Left lung (tissue), 10 donors: ENCODE data around the gene DLGAP1. TPM values are rescaled to one million over a fixed set of nuclear protein-coding genes. Genes with fewer than 3 reads are reported as not detected.

Experiments used
- ATAC-seq: fragments of 200-7000 bp; cut with Tn5 transposase; one replicate; pipeline ENCODE4 v1.9.1; 2020; ENCODE audit warnings: moderate library complexity
- DNase-seq, 4 donors: peaks; one replicate each; pipeline ENCODE4 v3.0.0-alpha.2; 2013 to 2020
- H3K27ac ChIP-seq, 2 donors: fragments of 200-600 bp; sonication (generic) in 1 of 2; one replicate each; pipeline versions ENCODE4 v1.5.0 to v1.8.0; 2020 to 2021
- H3K27me3 ChIP-seq, 2 donors: fragments of 200-600 bp; sonication (generic) in 1 of 2; one replicate each; pipeline versions ENCODE4 v1.5.0 to v1.8.0; 2020 to 2021
- H3K36me3 ChIP-seq, 2 donors: fragments of 200-600 bp; sonication (generic) in 1 of 2; one replicate each; pipeline versions ENCODE4 v1.5.0 to v1.8.0; 2020 to 2021
- H3K4me1 ChIP-seq, 2 donors: fragments of 200-600 bp; one replicate each; pipeline ENCODE4 v1.8.0; 2021
- H3K4me3 ChIP-seq, 2 donors: fragments of 200-600 bp; sonication (generic) in 1 of 2; one replicate each; pipeline versions ENCODE4 v1.5.0 to v1.8.0; 2020 to 2021; ENCODE audit warnings: mild to moderate bottlenecking in 1 of 2
- H3K9me3 ChIP-seq, 2 donors: fragments of 200-600 bp; sonication (generic) in 1 of 2; one replicate each; pipeline versions ENCODE4 v1.5.0 to v1.8.0; 2020 to 2021
- intact Hi-C, 2 donors: fragments of 100-400 bp; cut with DNase I; formaldehyde crosslinking; loops; one replicate each; pipeline versions ENCODE4 v1.11.2 to v1.14.2; 2022
- polyA plus RNA-seq, 6 donors: library from polyadenylated mRNA; unstranded; fragments of 120-200 nt; gene quantifications; one replicate each; pipeline ENCODE4 v1.2.1, GENCODE V29; 2013; ENCODE audit not compliant: insufficient read length in 6 of 6
- total RNA-seq, 2 donors: library from RNA; stranded (reverse); fragmentation: NEBNext Ultra II Directional; extraction: Animal tissue kit (Norgen Biotek cat#: 25700); gene quantifications; one replicate each; pipeline ENCODE4 v1.2.1, GENCODE V29; 2021
- TF ChIP-seq, protein P1 (sequence below), 2 donors: fragments of 200-600 bp; sonication (generic) in 1 of 2; IDR thresholded peaks; one replicate each; pipeline versions ENCODE4 v1.5.0 to v1.8.0; 2021; ENCODE audit warnings: antibody characterized with exemption in 2 of 2
- donor health status: DM: no; HTN: yes; CAD: no.
- donor health status: DM: no; HTN: no; CAD: no.

DLGAP1 gene
- total and polyA plus RNA-seq, 8 donors: 1.6 to 4.0 (median 2.1) TPM

DNA sequence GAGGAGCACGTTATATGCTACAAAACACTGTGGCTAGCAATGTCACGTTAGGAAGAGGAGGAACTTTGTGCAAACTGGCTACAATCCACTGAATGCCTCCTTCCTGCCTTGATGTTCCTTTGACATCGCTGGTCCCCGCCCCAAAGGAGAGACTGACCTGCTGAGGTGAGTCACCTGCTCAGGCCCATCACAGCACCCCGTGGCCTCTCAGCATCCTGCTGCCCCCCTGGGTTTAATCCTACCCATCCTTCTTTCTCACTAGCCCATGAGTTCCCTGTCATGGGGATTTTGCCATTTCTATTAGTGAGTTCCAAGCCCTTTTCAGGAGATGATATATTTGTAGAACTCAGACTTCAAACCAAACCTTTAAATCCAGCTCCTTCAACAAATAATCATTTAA lies 16.2 kb downstream of the DLGAP1 start:
- intact Hi-C loops: no loop called here
- DNase-seq: no peak
- H3K4me3 ChIP-seq: no peak overlapping the region
- H3K27me3 ChIP-seq: no peaks in the 10 kb centered on the region
- TF ChIP-seq, protein P1, sequence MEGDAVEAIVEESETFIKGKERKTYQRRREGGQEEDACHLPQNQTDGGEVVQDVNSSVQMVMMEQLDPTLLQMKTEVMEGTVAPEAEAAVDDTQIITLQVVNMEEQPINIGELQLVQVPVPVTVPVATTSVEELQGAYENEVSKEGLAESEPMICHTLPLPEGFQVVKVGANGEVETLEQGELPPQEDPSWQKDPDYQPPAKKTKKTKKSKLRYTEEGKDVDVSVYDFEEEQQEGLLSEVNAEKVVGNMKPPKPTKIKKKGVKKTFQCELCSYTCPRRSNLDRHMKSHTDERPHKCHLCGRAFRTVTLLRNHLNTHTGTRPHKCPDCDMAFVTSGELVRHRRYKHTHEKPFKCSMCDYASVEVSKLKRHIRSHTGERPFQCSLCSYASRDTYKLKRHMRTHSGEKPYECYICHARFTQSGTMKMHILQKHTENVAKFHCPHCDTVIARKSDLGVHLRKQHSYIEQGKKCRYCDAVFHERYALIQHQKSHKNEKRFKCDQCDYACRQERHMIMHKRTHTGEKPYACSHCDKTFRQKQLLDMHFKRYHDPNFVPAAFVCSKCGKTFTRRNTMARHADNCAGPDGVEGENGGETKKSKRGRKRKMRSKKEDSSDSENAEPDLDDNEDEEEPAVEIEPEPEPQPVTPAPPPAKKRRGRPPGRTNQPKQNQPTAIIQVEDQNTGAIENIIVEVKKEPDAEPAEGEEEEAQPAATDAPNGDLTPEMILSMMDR (IDR thresholded peaks at IDR 0.05): no peak
- no peaks in the 10 kb centered on the region for H3K4me1 ChIP-seq
- no peaks in the 10 kb centered on the region for H3K36me3 ChIP-seq
- no peak overlapping the region for H3K27ac ChIP-seq
- no peaks in the 10 kb centered on the region for H3K9me3 ChIP-seq
- no peak for ATAC-seq

DNA sequence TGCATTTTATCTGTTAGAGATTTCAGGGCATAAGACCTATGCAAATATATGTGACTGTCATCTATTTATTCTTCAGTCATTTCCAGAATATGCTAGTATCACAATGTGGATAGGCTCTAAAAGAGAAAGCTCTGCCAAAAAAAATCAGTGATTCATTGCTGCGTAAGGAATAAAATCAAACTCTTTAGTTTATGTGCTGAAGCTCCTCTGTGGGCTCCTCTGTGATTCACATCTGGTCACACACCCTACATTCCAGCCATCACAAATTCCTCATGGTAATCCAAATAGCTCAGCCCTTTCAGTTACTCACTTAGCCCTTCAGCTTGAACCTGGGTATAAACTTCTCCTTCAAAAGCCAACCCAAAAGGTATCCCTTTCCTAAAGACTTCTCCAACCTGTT lies 21.4 kb downstream of the DLGAP1 start:
- Histone ChIP-seq H3K36me3 (no peaks in the 10 kb centered on the region), H3K4me3 (no peak overlapping the region), H3K27me3 (no peaks in the 10 kb centered on the region), H3K4me1 (no peaks in the 10 kb centered on the region), H3K9me3 (no peaks in the 10 kb centered on the region), H3K27ac (no peak overlapping the region)
- intact Hi-C loops: no loop called here
- DNase-seq (no peak), ATAC-seq (no peak)
- TF ChIP-seq, protein P1 (IDR thresholded peaks at IDR 0.05): no peak

DNA sequence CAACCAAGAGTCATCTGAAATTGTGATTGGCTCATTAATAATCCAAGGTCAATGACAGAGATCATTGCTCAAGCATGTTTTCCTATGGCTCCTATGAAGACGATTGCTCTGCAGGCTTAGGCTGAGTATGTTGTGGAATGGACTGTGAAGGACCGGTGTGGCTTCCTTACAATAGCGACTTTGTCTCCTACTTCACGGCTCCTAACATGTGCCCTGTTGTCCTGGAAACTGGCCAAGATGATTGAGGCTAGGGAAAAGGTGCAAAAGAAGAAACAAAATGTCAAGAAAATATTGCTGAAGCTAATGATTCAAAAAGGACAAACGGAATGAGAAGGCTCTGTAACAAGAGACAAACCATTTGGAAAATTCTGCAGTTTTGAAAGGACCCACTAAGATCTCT lies 24.3 kb downstream of the DLGAP1 start:
- no peak for ATAC-seq
- no peaks in the 10 kb centered on the region for H3K4me1 ChIP-seq
- H3K27me3 ChIP-seq: no peaks in the 10 kb centered on the region
- no peak overlapping the region for H3K4me3 ChIP-seq
- TF ChIP-seq, protein P1 (IDR thresholded peaks at IDR 0.05): no peak
- H3K36me3 ChIP-seq: no peaks in the 10 kb centered on the region
- intact Hi-C loops: no loop called here
- peaks cover 0 to 2% of the 10 kb centered on the region in 2 donors for H3K9me3 ChIP-seq
- no peak for DNase-seq
- H3K27ac ChIP-seq: no peak overlapping the region

DNA sequence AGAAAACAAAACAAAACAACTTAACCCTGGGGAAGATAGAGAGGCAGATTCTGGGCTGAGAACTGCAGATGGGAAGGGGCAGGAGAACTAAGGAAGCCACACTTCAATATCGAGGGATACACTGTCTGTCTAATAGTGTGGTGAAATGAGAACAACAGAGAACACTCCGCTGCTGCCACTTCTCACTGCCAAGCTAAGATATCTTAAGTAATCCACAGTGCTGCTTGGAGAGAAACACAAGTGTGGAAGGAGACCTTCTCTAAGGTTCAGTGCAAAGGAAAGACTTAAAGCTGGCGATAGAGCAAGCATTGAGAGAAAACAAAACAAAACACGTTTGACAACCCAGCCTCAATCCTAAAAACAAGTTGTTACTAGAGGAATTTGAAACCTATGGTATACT lies 37.4 kb downstream of the DLGAP1 start:
- TF ChIP-seq, protein P1 (IDR thresholded peaks at IDR 0.05): no peak
- intact Hi-C loops: no loop called here
- H3K27ac ChIP-seq: no peak overlapping the region
- DNase-seq (peak in 1 of 4 donors; percentile 15), ATAC-seq (no peak)
- H3K27me3 ChIP-seq: no peaks in the 10 kb centered on the region
- no peaks in the 10 kb centered on the region for H3K36me3 ChIP-seq
- H3K4me3 ChIP-seq: no peak overlapping the region
- H3K4me1 ChIP-seq: no peaks in the 10 kb centered on the region
- no peaks in the 10 kb centered on the region for H3K9me3 ChIP-seq

DNA sequence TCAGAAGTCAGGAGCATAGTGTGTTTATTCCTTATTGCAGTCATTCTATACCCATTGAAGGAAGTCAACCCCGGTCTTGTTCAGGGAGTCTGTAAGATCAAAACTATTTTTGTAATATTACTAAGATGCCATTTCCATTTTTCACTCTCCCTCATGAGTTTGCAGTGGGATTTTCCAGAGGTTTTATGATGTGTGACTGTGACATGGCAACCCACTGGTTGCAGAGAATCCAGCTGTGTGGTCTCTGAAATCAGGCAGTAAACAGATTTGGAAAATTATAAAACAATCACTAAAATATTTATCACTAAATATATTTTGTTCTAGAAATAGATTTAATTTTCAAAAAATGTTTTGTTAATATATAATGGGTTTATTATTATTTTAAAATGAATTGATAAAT lies 38.1 kb downstream of the DLGAP1 start:
- ATAC-seq (no peak), DNase-seq (peak in 2 of 4 donors; percentile 34 to 45)
- H3K9me3 ChIP-seq: no peaks in the 10 kb centered on the region
- TF ChIP-seq, protein P1 (IDR thresholded peaks at IDR 0.05): no peak
- H3K27me3 ChIP-seq: no peaks in the 10 kb centered on the region
- no peaks in the 10 kb centered on the region for H3K4me1 ChIP-seq
- intact Hi-C loops: no loop called here
- H3K27ac ChIP-seq: no peak overlapping the region
- no peaks in the 10 kb centered on the region for H3K36me3 ChIP-seq
- no peak overlapping the region for H3K4me3 ChIP-seq
